Endodermal cell (in vitro differentiated cells): Measurements from ENCODE around the gene VWA8. TPM values are rescaled to one million over a fixed set of nuclear protein-coding genes. Genes with fewer than 3 reads are reported as not detected.

Experiments used
- DNase-seq: peaks from one replicate; pipeline ENCODE4 v3.0.0-alpha.2; 2017
- H3K27ac ChIP-seq: 2 replicates; pipeline ENCODE4 v1.5.1; 2013; ENCODE audit warnings: mild to moderate bottlenecking, low read depth, low read length, moderate library complexity
- H3K27me3 ChIP-seq: 2 replicates; pipeline ENCODE4 v1.6.1; 2013; ENCODE audit warnings: mild to moderate bottlenecking, low read length, moderate library complexity; ENCODE audit not compliant: insufficient read depth, control insufficient read depth, poor library complexity, severe bottlenecking
- H3K36me3 ChIP-seq: 2 replicates; pipeline ENCODE4 v1.7.0; 2013; ENCODE audit warnings: mild to moderate bottlenecking, low read length, moderate library complexity; ENCODE audit not compliant: control insufficient read depth, insufficient read depth
- H3K4me1 ChIP-seq: one replicate; pipeline ENCODE4 v1.7.0; 2013; ENCODE audit warnings: low read length; ENCODE audit not compliant: control insufficient read depth, insufficient read depth
- H3K4me3 ChIP-seq: 2 replicates; pipeline ENCODE4 v1.5.1; 2013; ENCODE audit warnings: mild to moderate bottlenecking, low read length, moderate library complexity
- H3K9ac ChIP-seq: 2 replicates; pipeline ENCODE4 v1.6.1; 2013; ENCODE audit warnings: mild to moderate bottlenecking, low read length, moderate library complexity; ENCODE audit not compliant: poor library complexity, severe bottlenecking; ENCODE audit errors: extremely low read depth
- H3K9me3 ChIP-seq: 2 replicates; pipeline ENCODE4 v1.6.1; 2013; ENCODE audit warnings: mild to moderate bottlenecking, low read length, moderate library complexity; ENCODE audit not compliant: control insufficient read depth
- H3K27ac Mint-ChIP-seq: 2 replicates; pipeline ENCODE4 v1.8.0; 2020; ENCODE audit warnings: mixed read lengths
- H3K27me3 Mint-ChIP-seq: 2 replicates; pipeline ENCODE4 v1.8.0; 2021; ENCODE audit warnings: mild to moderate bottlenecking, mixed read lengths; ENCODE audit not compliant: insufficient read depth
- H3K36me3 Mint-ChIP-seq: 2 replicates; pipeline ENCODE4 v1.8.0; 2020; ENCODE audit warnings: low read depth, mixed read lengths
- H3K4me1 Mint-ChIP-seq: 2 replicates; pipeline ENCODE4 v1.8.0; 2020; ENCODE audit warnings: mixed read lengths
- H3K4me3 Mint-ChIP-seq: 2 replicates; pipeline ENCODE4 v1.8.0; 2020; ENCODE audit warnings: mild to moderate bottlenecking, moderate library complexity, mixed read lengths
- H3K9me3 Mint-ChIP-seq: 2 replicates; pipeline ENCODE4 v1.8.0; 2020; ENCODE audit warnings: mild to moderate bottlenecking, mixed read lengths
- whole genome bisulfite sequencing, 2 experiments: methylation state at CpG; one replicate each; pipeline versions ENCODE4 v1.1.5 to v1.1.7; 2013; ENCODE audit warnings: missing lambda C conversion rate in 2 of 2, mixed read lengths in 1 of 2; ENCODE audit not compliant: insufficient coverage in 1 of 2, insufficient read length in 1 of 2; 5-methylcytosine and 5-hydroxymethylcytosine counted together
- microRNA-seq: library from miRNA; unstranded; fragments of <30 nt; microRNA quantifications from one replicate; pipeline ENCODE4 v1.2.0, GENCODE V29; 2020; ENCODE audit warnings: borderline microRNAs expressed
- total RNA-seq, 2 donors: library from RNA; stranded (reverse); fragmentation: NEBNext Ultra II Directional in 1 of 2; extraction: Animal tissue kit (Norgen Biotek cat#: 25700) in 1 of 2; gene quantifications; 2 replicates in 1 of 2; 3 replicates in 1 of 2; pipeline ENCODE4 v1.2.1, GENCODE V29; 2021
- TF ChIP-seq, protein P1 (sequence below): fragments of 200-600 bp; sonication (generic); conservative IDR thresholded peaks from 2 replicates; pipeline ENCODE4 v1.5.0; 2021; ENCODE audit warnings: antibody characterized with exemption, mild to moderate bottlenecking

VWA8 gene
- total RNA-seq, 2 donors from 2014 or later, result 24.6 to 25.6 TPM

GRCh38 chr13:41528021-41528420 is 432.9 kb downstream of the VWA8 start:
- Mint-ChIP-seq H3K27me3 (peaks cover 27% of the 10 kb centered on the region), H3K9me3 (no peaks in the 10 kb centered on the region), H3K4me3 (no peak overlapping the region), H3K36me3 (no peaks in the 10 kb centered on the region), H3K4me1 (peaks cover 15% of the 10 kb centered on the region), H3K27ac (no peak overlapping the region)
- TF ChIP-seq, protein P1, sequence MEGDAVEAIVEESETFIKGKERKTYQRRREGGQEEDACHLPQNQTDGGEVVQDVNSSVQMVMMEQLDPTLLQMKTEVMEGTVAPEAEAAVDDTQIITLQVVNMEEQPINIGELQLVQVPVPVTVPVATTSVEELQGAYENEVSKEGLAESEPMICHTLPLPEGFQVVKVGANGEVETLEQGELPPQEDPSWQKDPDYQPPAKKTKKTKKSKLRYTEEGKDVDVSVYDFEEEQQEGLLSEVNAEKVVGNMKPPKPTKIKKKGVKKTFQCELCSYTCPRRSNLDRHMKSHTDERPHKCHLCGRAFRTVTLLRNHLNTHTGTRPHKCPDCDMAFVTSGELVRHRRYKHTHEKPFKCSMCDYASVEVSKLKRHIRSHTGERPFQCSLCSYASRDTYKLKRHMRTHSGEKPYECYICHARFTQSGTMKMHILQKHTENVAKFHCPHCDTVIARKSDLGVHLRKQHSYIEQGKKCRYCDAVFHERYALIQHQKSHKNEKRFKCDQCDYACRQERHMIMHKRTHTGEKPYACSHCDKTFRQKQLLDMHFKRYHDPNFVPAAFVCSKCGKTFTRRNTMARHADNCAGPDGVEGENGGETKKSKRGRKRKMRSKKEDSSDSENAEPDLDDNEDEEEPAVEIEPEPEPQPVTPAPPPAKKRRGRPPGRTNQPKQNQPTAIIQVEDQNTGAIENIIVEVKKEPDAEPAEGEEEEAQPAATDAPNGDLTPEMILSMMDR, result no peak
- H3K27ac ChIP-seq, result no peak overlapping the region
- no peak for DNase-seq
- H3K9ac ChIP-seq, result no peak overlapping the region
- 92 to 100% methylated on average over 1 to 3 of the region's 3 CpGs for WGBS, 2 experiments
- H3K36me3 ChIP-seq, result no peaks in the 10 kb centered on the region
- H3K4me1 ChIP-seq, result no peaks in the 10 kb centered on the region
- no peak overlapping the region for H3K4me3 ChIP-seq
- H3K27me3 ChIP-seq, result peaks cover 16% of the 10 kb centered on the region
- no peaks in the 10 kb centered on the region for H3K9me3 ChIP-seq

DNA sequence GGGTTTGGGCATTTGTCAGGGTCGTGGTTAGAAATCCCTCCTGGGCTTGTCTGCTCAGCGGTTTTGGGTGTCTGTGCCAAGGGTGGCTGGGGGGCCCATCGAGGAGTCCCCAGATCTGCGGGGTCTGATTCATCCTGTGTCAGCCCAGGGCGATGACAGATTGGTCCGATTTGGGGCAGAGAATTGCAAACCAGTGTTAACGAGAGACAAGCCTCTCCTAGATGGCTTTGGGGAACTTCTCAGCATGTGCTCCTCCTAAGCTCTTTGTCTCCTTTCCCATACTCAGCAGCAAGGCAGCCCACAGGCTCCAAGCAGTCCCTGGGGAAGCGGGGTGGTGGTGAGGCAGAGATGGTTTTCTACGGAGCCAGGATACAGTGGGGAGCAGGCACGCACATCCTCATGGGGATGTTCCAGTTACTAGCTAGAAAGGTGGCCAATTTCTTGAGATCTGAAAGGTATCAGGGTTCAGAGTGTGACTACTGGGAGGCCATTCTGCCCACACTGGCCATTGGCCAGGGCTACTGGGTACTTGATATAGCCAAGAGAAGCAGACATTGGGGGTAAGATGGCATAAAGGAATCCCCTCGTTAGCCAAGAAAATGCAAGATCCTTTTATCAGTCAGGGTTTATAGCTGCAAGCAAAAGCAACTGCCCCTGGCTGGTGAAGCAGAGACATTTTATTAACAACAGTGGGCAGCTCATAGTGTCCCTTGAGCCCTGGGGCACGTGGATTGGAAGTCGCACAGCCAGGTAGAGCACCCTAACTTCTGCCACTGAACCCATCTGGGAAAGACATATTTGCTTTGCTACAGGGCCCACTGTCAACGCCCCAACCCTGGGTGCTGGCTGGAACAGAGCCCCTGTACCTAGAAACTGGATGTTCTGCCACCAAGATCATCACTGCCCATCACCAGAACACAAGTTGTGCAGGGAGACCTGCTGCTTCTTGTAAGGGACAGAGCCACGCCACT is 440.0 kb downstream of the VWA8 start:
- TF ChIP-seq, protein P1, result no peak
- peaks cover 7% of the 10 kb centered on the region for H3K9me3 Mint-ChIP-seq
- DNase-seq, result no peak
- Histone ChIP-seq H3K9me3 (no peaks in the 10 kb centered on the region), H3K4me1 (no peaks in the 10 kb centered on the region), H3K27ac (no peak overlapping the region), H3K9ac (no peak overlapping the region), H3K36me3 (no peaks in the 10 kb centered on the region), H3K4me3 (no peak overlapping the region), H3K27me3 (no peaks in the 10 kb centered on the region)
- peaks cover 24% of the 10 kb centered on the region for H3K4me1 Mint-ChIP-seq
- no peak overlapping the region for H3K27ac Mint-ChIP-seq
- peaks cover 25% of the 10 kb centered on the region for H3K27me3 Mint-ChIP-seq
- no peaks in the 10 kb centered on the region for H3K36me3 Mint-ChIP-seq
- 84 to 92% methylated on average over 10 to 15 of the region's 15 CpGs for WGBS, 2 experiments
- H3K4me3 Mint-ChIP-seq, result no peak overlapping the region

GRCh38 chr13:41520016-41520659 is 440.8 kb downstream of the VWA8 start:
- 94 to 95% methylated on average over 7 of the region's 7 CpGs for WGBS, 2 experiments
- no peaks in the 10 kb centered on the region for H3K27me3 ChIP-seq
- no peaks in the 10 kb centered on the region for H3K4me1 ChIP-seq
- Mint-ChIP-seq H3K4me3 (no peak overlapping the region), H3K27me3 (peaks cover 24% of the 10 kb centered on the region), H3K36me3 (no peaks in the 10 kb centered on the region), H3K27ac (no peak overlapping the region), H3K9me3 (peaks cover 7% of the 10 kb centered on the region), H3K4me1 (peaks cover 24% of the 10 kb centered on the region)
- TF ChIP-seq, protein P1, result no peak
- H3K9ac ChIP-seq, result no peak overlapping the region
- H3K9me3 ChIP-seq, result no peaks in the 10 kb centered on the region
- H3K4me3 ChIP-seq, result no peak overlapping the region
- H3K27ac ChIP-seq, result no peak overlapping the region
- no peak for DNase-seq
- H3K36me3 ChIP-seq, result no peaks in the 10 kb centered on the region

Small RNA genes within 50 kb of the gene (microRNA-seq; reads per million reads assigned to microRNA genes)
- gene MIR5006, result not detected

Other genes with a start within 250 kb of the VWA8 start
- gene DGKH, start 87.5 kb upstream of the VWA8 start, total RNA-seq, result 10 to 100 TPM in 1 of 2 donors, 1 to 10 TPM in 1; 7.1 to 11.5 TPM